GM23248 (cell line): Measurements from ENCODE around the gene PTPRD.

Experiments
- EZH2 ChIP-seq: fragments of 200-600 bp; sonication (generic); IDR thresholded peaks from 2 replicates; pipeline ENCODE4 v1.6.1; 2018; ENCODE audit warnings: antibody characterized with exemption, mild to moderate bottlenecking; ENCODE audit not compliant: insufficient read depth, poor library complexity, severe bottlenecking
- EZH2phosphoT487 ChIP-seq: fragments of 200-600 bp; sonication (generic); IDR thresholded peaks from 2 replicates; pipeline ENCODE4 v1.6.1; 2018; ENCODE audit warnings: antibody characterized with exemption, moderate library complexity, mild to moderate bottlenecking, low read depth; ENCODE audit not compliant: insufficient read depth

DNA sequence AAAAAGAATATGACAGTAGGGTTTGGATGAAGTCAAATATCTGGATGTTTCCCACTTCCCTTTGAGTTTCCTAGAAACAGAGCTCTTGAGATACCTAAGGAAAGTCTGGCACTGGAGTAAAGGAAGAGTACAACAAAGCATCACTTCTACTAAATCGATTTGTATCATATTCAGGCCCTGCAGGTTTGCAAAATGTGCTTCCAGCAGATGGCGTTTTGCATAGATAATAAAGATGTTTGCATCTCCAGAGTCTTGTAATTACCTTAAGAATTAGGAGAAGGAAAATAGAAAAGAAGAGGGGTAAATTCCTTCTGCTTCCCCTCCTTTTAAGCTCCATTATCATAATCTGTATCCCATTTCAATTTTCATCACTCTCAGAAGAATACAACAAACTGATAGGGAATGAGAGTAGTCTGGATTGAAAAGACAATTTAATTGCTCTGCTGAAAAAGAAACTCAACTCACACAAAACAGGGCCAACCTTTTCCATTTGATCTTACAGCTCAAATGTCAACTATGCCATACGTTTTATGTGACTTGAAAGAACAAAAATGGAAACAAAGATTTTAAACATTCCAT is 380.4 kb downstream of the PTPRD start:
- no peak for TF ChIP-seq EZH2phosphoT487
- TF ChIP-seq EZH2, result no peak
